ENCODE measurements around the gene GPC5.
"Not testable (repeated sequence)": the region's sequence is repeated elsewhere in the genome, so short reads cannot be mapped to it uniquely, and the experiment has no call there.

The GPC5 gene

GRCh38 chr13:91774397-91774796, 376.0 kb downstream of the GPC5 start:
- Mint-ChIP-seq H3K9me3 (peaks cover 1% of the 10 kb centered on the region), H3K4me1 (no peaks in the 10 kb centered on the region), H3K4me3 (no peak overlapping the region), H3K27ac (no peak overlapping the region), H3K27me3 (no peaks in the 10 kb centered on the region), H3K36me3 (no peaks in the 10 kb centered on the region)
- ATAC-seq: no peak

- no peak for ATAC-seq
- Mint-ChIP-seq H3K4me3 (no peak overlapping the region), H3K9me3 (no peaks in the 10 kb centered on the region), H3K27ac (no peak overlapping the region), H3K4me1 (no peaks in the 10 kb centered on the region), H3K36me3 (no peaks in the 10 kb centered on the region), H3K27me3 (no peaks in the 10 kb centered on the region)
Measured at GRCh38 chr13:91776611-91777193, 378.3 kb downstream of the GPC5 start.

GRCh38 chr13:91778123-91778522, 379.7 kb downstream of the GPC5 start:
- Mint-ChIP-seq H3K27ac (no peak overlapping the region), H3K36me3 (no peaks in the 10 kb centered on the region), H3K27me3 (no peaks in the 10 kb centered on the region), H3K4me1 (no peaks in the 10 kb centered on the region), H3K4me3 (no peak overlapping the region), H3K9me3 (no peaks in the 10 kb centered on the region)
- no peak for ATAC-seq

GRCh38 chr13:91781982-91782691, 383.7 kb downstream of the GPC5 start:
- ATAC-seq, H3K4me1 Mint-ChIP-seq, H3K36me3 Mint-ChIP-seq, H3K9me3 Mint-ChIP-seq, H3K27ac Mint-ChIP-seq, H3K27me3 Mint-ChIP-seq, H3K4me3 Mint-ChIP-seq: not testable (repeated sequence)

GRCh38 chr13:91785431-91786119, 387.2 kb downstream of the GPC5 start:
- Mint-ChIP-seq H3K4me3 (no peak overlapping the region), H3K36me3 (no peaks in the 10 kb centered on the region), H3K27me3 (no peaks in the 10 kb centered on the region), H3K27ac (no peak overlapping the region), H3K9me3 (no peaks in the 10 kb centered on the region), H3K4me1 (peaks cover 6% of the 10 kb centered on the region)
- no peak for ATAC-seq

GRCh38 chr13:91792054-91792453, 393.6 kb downstream of the GPC5 start:
- no peaks in the 10 kb centered on the region for H3K4me1 Mint-ChIP-seq
- peaks cover 7% of the 10 kb centered on the region for H3K9me3 Mint-ChIP-seq
- H3K27me3 Mint-ChIP-seq: no peaks in the 10 kb centered on the region
- H3K27ac Mint-ChIP-seq: no peak overlapping the region
- ATAC-seq: no peak
- H3K4me3 Mint-ChIP-seq: no peak overlapping the region
- H3K36me3 Mint-ChIP-seq: no peaks in the 10 kb centered on the region

GRCh38 chr13:91797567-91797966, 399.1 kb downstream of the GPC5 start:
- no peaks in the 10 kb centered on the region for H3K27me3 Mint-ChIP-seq
- H3K4me3 Mint-ChIP-seq: no peak overlapping the region
- H3K4me1 Mint-ChIP-seq: no peaks in the 10 kb centered on the region
- ATAC-seq: no peak
- peaks cover 19% of the 10 kb centered on the region for H3K9me3 Mint-ChIP-seq
- no peak overlapping the region for H3K27ac Mint-ChIP-seq
- no peaks in the 10 kb centered on the region for H3K36me3 Mint-ChIP-seq

- H3K4me3 Mint-ChIP-seq, H3K27ac Mint-ChIP-seq, H3K4me1 Mint-ChIP-seq, ATAC-seq, H3K27me3 Mint-ChIP-seq, H3K36me3 Mint-ChIP-seq: not testable (repeated sequence)
- peaks cover 19% of the 10 kb centered on the region for H3K9me3 Mint-ChIP-seq
Measured at GRCh38 chr13:91798338-91798737, 399.9 kb downstream of the GPC5 start.

- peaks cover 12% of the 10 kb centered on the region for H3K9me3 Mint-ChIP-seq
- not testable (repeated sequence) for H3K4me3 Mint-ChIP-seq, H3K27me3 Mint-ChIP-seq, ATAC-seq, H3K4me1 Mint-ChIP-seq, H3K27ac Mint-ChIP-seq, H3K36me3 Mint-ChIP-seq
Measured at GRCh38 chr13:91801772-91802171, 403.4 kb downstream of the GPC5 start.

- H3K4me1 Mint-ChIP-seq: no peaks in the 10 kb centered on the region
- no peaks in the 10 kb centered on the region for H3K27me3 Mint-ChIP-seq
- H3K4me3 Mint-ChIP-seq: no peak overlapping the region
- H3K27ac Mint-ChIP-seq: no peak overlapping the region
- ATAC-seq: no peak
- peaks cover 9% of the 10 kb centered on the region for H3K9me3 Mint-ChIP-seq
- no peaks in the 10 kb centered on the region for H3K36me3 Mint-ChIP-seq
Measured at GRCh38 chr13:91802957-91803356, 404.5 kb downstream of the GPC5 start.

- Mint-ChIP-seq H3K9me3 (no peaks in the 10 kb centered on the region), H3K4me1 (no peaks in the 10 kb centered on the region), H3K27me3 (no peaks in the 10 kb centered on the region), H3K4me3 (no peak overlapping the region), H3K27ac (no peak overlapping the region), H3K36me3 (no peaks in the 10 kb centered on the region)
- ATAC-seq: no peak
Measured at GRCh38 chr13:91804724-91805123, 406.3 kb downstream of the GPC5 start.

GRCh38 chr13:91805605-91806004, 407.2 kb downstream of the GPC5 start:
- Mint-ChIP-seq H3K27me3 (no peaks in the 10 kb centered on the region), H3K36me3 (no peaks in the 10 kb centered on the region), H3K27ac (no peak overlapping the region), H3K4me3 (no peak overlapping the region), H3K9me3 (no peaks in the 10 kb centered on the region), H3K4me1 (no peaks in the 10 kb centered on the region)
- ATAC-seq: no peak

- H3K4me1 Mint-ChIP-seq: no peaks in the 10 kb centered on the region
- ATAC-seq: no peak
- H3K9me3 Mint-ChIP-seq: no peaks in the 10 kb centered on the region
- H3K27me3 Mint-ChIP-seq: no peaks in the 10 kb centered on the region
- no peak overlapping the region for H3K27ac Mint-ChIP-seq
- no peak overlapping the region for H3K4me3 Mint-ChIP-seq
- H3K36me3 Mint-ChIP-seq: no peaks in the 10 kb centered on the region
Measured at GRCh38 chr13:91809161-91809560, 410.7 kb downstream of the GPC5 start.

- Mint-ChIP-seq H3K4me1 (no peaks in the 10 kb centered on the region), H3K27ac (no peak overlapping the region), H3K4me3 (no peak overlapping the region), H3K36me3 (no peaks in the 10 kb centered on the region), H3K27me3 (no peaks in the 10 kb centered on the region), H3K9me3 (no peaks in the 10 kb centered on the region)
- ATAC-seq: no peak
Measured at GRCh38 chr13:91813253-91813652, 414.8 kb downstream of the GPC5 start.

GRCh38 chr13:91816263-91816807, 417.9 kb downstream of the GPC5 start:
- Mint-ChIP-seq H3K9me3 (no peaks in the 10 kb centered on the region), H3K27me3 (no peaks in the 10 kb centered on the region), H3K4me3 (no peak overlapping the region), H3K27ac (no peak overlapping the region), H3K36me3 (no peaks in the 10 kb centered on the region), H3K4me1 (no peaks in the 10 kb centered on the region)
- no peak for ATAC-seq

GRCh38 chr13:91817250-91817649, 418.8 kb downstream of the GPC5 start:
- H3K27ac Mint-ChIP-seq: no peak overlapping the region
- H3K27me3 Mint-ChIP-seq: no peaks in the 10 kb centered on the region
- no peaks in the 10 kb centered on the region for H3K36me3 Mint-ChIP-seq
- no peak overlapping the region for H3K4me3 Mint-ChIP-seq
- H3K4me1 Mint-ChIP-seq: no peaks in the 10 kb centered on the region
- no peaks in the 10 kb centered on the region for H3K9me3 Mint-ChIP-seq
- no peak for ATAC-seq
